Thyroid gland (tissue), 4 donors: ENCODE results near the gene GRIP1. TPM values are rescaled to one million over a fixed set of nuclear protein-coding genes. Genes with fewer than 3 reads are reported as not detected.
"Not testable (repeated sequence)": the region's sequence is repeated elsewhere in the genome, so short reads cannot be mapped to it uniquely, and the experiment has no call there.

Source experiments
- DNase-seq, 2 donors: peaks; one replicate each; pipeline ENCODE4 v3.0.0-alpha.2; 2019
- H3K27ac ChIP-seq, 3 donors: fragments of 200-600 bp; sonication (generic); 1 replicate in 2 of 3; 2 replicates in 1 of 3; pipeline ENCODE4 v1.5.1; 2016 to 2019; ENCODE audit warnings: mild to moderate bottlenecking in 1 of 3, moderate library complexity in 1 of 3
- H3K27me3 ChIP-seq: fragments of 200-600 bp; sonication (generic); one replicate; pipeline ENCODE4 v1.5.1; 2019
- H3K36me3 ChIP-seq, 2 donors: fragments of 200-600 bp; sonication (generic); one replicate each; pipeline ENCODE4 v1.5.1; 2016 to 2019
- H3K4me1 ChIP-seq, 2 donors: fragments of 200-600 bp; sonication (generic); one replicate each; pipeline ENCODE4 v1.5.1; 2017 to 2019
- H3K4me3 ChIP-seq, 3 donors: fragments of 200-600 bp; sonication (generic); replicated peaks in 1 of 3; 1 replicate in 2 of 3; 2 replicates in 1 of 3; pipeline ENCODE4 v1.5.1; 2016; ENCODE audit warnings: mild to moderate bottlenecking in 1 of 3
- H3K9me3 ChIP-seq: fragments of 200-600 bp; sonication (generic); one replicate; pipeline ENCODE4 v1.5.1; 2017
- CTCF ChIP-seq, 6 experiments: fragments of 200-600 bp in 3 of 6; fragments of 450-650 bp in 3 of 6; sonication (generic) in 3 of 6; IDR thresholded peaks; one replicate each; pipeline ENCODE4 v1.5.1; 2016 to 2019; ENCODE audit warnings: antibody characterized with exemption in 6 of 6, mild to moderate bottlenecking in 2 of 6, inconsistent platforms in 1 of 6, moderate library complexity in 1 of 6
- POLR2A ChIP-seq, 2 donors: fragments of 450-650 bp; IDR thresholded peaks; one replicate each; pipeline ENCODE4 v1.6.1; 2017; ENCODE audit warnings: antibody characterized with exemption in 2 of 2, mild to moderate bottlenecking in 2 of 2, moderate library complexity in 1 of 2
- WGBS, 2 donors: methylation state at CpG; one replicate each; pipeline ENCODE4 v1.1.5; 2017; 5-methylcytosine and 5-hydroxymethylcytosine counted together
- intact Hi-C: fragments of 100-400 bp; cut with DNase I; formaldehyde crosslinking; loops from one replicate; pipeline ENCODE4 v1.15.1; 2023
- total RNA-seq, 4 donors: library from RNA; depleted of rRNA; stranded (reverse); fragments of >200 nt; gene quantifications; one replicate each; pipeline ENCODE4 v1.2.3, GENCODE V29; 2016

GRIP1 gene
- total RNA-seq, 4 donors from 2014 or later, result 9.9 to 21.1 (median 15.6) TPM

DNA sequence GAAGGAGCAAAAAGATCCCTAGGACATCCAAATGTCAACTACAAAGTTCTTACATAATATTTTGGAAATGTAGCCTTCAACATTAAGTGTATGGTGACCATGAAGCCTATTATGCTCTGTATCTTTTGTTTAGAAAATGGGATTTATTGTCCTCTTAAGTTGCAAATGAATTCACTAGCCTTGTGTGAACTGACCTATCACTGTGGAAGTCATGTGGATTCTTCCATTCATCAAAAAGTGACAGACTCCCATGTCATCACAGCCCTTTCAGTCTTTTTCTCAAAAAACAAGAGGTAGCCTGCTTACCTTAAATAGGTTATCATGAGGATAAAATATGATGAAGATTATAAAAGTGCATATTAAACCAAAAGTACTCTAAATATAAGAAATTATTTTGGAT, 179.9 kb downstream of the GRIP1 start:
- intact Hi-C loops, result no loop called here
- Histone ChIP-seq H3K4me1 (no peaks in the 10 kb centered on the region), H3K9me3 (no peaks in the 10 kb centered on the region), H3K36me3 (no peaks in the 10 kb centered on the region), H3K27ac (no peak overlapping the region), H3K4me3 (no peak overlapping the region), H3K27me3 (no peaks in the 10 kb centered on the region)
- TF ChIP-seq CTCF (IDR thresholded peaks at IDR 0.05), result no peak
- TF ChIP-seq POLR2A (IDR thresholded peaks at IDR 0.05), result no peak
- DNase-seq, result no peak

- H3K4me3 ChIP-seq, H3K4me1 ChIP-seq, intact Hi-C loops, H3K9me3 ChIP-seq, H3K27ac ChIP-seq, H3K27me3 ChIP-seq, H3K36me3 ChIP-seq, DNase-seq: not testable (repeated sequence)
- WGBS, 2 donors, result 78 to 84% methylated on average over 6 of the region's 6 CpGs
Measured at GRCh38 chr12:66498059-66498458, 180.8 kb downstream of the GRIP1 start.

DNA sequence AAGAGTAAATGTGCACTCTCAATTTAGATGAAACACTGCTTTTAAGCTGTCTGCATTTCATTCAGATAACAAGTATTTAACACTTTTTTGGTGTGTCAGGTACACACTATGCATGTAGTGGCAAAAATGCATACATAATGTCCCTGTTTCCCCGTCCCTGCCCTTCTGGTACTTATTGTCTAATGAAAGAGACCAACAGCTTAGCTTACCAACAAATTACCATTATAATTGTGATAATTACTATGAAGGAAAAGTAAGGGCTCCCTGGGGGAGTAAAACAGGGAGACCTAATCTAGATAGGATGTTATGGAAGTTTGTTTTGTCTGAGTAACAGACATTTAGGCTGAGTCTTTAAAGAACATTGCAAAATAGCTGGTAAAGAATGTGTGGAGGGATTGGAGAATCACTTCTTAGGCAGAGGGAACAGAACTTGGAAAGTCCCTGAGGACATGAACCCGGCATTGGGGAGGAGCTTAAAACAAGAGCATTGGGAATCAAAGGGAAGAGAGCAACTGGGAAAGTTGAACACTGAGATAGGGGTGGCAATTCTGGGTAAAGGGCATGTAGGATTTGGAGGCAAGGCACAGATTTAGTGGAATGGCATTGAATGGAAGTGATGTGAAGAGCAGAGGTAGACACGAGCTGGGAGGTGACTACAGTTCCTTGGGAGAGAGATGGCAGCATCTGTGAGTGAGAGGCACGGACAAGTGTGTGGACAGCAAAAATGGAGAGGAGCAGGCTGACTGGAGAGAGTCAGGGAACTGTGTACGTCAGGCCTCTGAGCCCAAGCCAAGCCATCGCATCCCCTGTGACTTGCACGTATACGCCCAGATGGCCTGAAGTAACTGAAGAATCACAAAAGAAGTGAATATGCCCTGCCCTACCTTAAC, 181.6 kb downstream of the GRIP1 start:
- no peak overlapping the region for H3K27ac ChIP-seq
- no peak for DNase-seq
- TF ChIP-seq CTCF (IDR thresholded peaks at IDR 0.05), result no peak
- TF ChIP-seq POLR2A (IDR thresholded peaks at IDR 0.05), result no peak
- H3K4me3 ChIP-seq, result no peak overlapping the region
- intact Hi-C loops, result no loop called here
- 83 to 85% methylated on average over 8 of the region's 8 CpGs for WGBS, 2 donors
- no peaks in the 10 kb centered on the region for H3K9me3 ChIP-seq
- no peaks in the 10 kb centered on the region for H3K27me3 ChIP-seq
- no peaks in the 10 kb centered on the region for H3K4me1 ChIP-seq
- no peaks in the 10 kb centered on the region for H3K36me3 ChIP-seq

DNA sequence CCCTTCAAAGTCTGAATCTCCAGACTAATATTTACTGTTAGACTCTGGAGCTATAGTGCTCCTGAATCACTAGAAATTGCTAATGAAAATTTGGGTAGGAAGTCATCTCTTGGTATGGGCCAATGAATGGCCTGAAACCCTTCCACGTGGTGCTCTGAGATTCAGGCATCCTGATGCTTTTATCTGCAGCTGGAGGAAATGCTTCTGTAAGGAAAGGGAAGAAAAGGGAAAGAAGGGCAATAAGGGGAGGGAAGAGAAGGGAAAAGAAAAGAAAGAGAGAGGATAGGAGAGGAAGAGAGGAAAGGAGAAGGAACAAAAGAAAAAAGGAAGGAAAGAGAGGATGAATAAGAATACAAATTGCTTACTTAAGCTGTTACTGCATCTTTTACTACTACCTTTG, 182.3 kb downstream of the GRIP1 start:
- 26 to 40% methylated on average over 1 of the region's 1 CpG for WGBS, 2 donors
- no peak for TF ChIP-seq CTCF (IDR thresholded peaks at IDR 0.05)
- TF ChIP-seq POLR2A (IDR thresholded peaks at IDR 0.05), result no peak
- intact Hi-C loops, result no loop called here
- no peak for DNase-seq
- H3K27me3 ChIP-seq, result no peaks in the 10 kb centered on the region
- H3K27ac ChIP-seq, result no peak overlapping the region
- no peaks in the 10 kb centered on the region for H3K9me3 ChIP-seq
- no peaks in the 10 kb centered on the region for H3K36me3 ChIP-seq
- H3K4me1 ChIP-seq, result no peaks in the 10 kb centered on the region
- H3K4me3 ChIP-seq, result no peak overlapping the region

DNA sequence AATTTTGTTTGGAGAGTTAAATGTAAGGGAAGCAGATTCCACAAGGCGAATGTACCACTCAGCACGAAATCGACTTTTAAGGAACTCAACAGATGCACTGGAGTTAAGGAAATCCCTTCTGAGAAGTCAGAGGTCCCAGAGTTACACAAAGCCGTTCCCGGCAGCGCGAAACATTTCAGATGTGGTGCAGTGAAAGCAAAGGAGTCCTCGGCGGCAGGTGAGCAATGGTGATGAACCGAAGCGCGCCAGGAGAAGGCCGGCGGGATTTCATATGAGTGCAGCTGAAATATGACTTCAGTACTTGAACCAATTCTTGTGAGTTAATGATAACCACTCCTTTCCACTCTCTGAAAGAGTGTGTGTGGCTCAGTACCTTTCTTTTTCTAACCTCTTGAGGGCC, 183.2 kb downstream of the GRIP1 start:
- H3K9me3 ChIP-seq, result no peaks in the 10 kb centered on the region
- 89 to 90% methylated on average over 14 of the region's 14 CpGs for WGBS, 2 donors
- intact Hi-C loops, result no loop called here

More for the DNA sequence above, 183.2 kb downstream of the GRIP1 start:
- TF ChIP-seq CTCF (IDR thresholded peaks at IDR 0.05) (no peak), POLR2A (IDR thresholded peaks at IDR 0.05) (no peak)
- no peaks in the 10 kb centered on the region for H3K4me1 ChIP-seq
- no peaks in the 10 kb centered on the region for H3K27me3 ChIP-seq
- DNase-seq, result no peak
- H3K36me3 ChIP-seq, result no peaks in the 10 kb centered on the region
- H3K27ac ChIP-seq, result no peak overlapping the region
- no peak overlapping the region for H3K4me3 ChIP-seq
